Umbilical cord (tissue), 2 donors: ENCODE measurements around the gene DNMT3A. TPM values are rescaled to one million over a fixed set of nuclear protein-coding genes. Genes with fewer than 3 reads are reported as not detected.

ENCODE experiments used
- DNase-seq: peaks from one replicate; pipeline ENCODE4 v3.0.0-alpha.2; 2015; ENCODE audit warnings: low spot score
- total RNA-seq: library from RNA; depleted of rRNA; stranded (reverse); fragments of >200 nt; gene quantifications from one replicate; pipeline ENCODE4 v1.2.3, GENCODE V29; 2014; ENCODE audit warnings: low replicate concordance; ENCODE audit not compliant: insufficient read depth

The DNMT3A gene
- total RNA-seq, 1 donor from 2014 or later: 40.2 TPM

- no peak for DNase-seq
These were observed 31.7 kb upstream of the DNMT3A start for GRCh38 chr2:25373269-25373981.

DNA sequence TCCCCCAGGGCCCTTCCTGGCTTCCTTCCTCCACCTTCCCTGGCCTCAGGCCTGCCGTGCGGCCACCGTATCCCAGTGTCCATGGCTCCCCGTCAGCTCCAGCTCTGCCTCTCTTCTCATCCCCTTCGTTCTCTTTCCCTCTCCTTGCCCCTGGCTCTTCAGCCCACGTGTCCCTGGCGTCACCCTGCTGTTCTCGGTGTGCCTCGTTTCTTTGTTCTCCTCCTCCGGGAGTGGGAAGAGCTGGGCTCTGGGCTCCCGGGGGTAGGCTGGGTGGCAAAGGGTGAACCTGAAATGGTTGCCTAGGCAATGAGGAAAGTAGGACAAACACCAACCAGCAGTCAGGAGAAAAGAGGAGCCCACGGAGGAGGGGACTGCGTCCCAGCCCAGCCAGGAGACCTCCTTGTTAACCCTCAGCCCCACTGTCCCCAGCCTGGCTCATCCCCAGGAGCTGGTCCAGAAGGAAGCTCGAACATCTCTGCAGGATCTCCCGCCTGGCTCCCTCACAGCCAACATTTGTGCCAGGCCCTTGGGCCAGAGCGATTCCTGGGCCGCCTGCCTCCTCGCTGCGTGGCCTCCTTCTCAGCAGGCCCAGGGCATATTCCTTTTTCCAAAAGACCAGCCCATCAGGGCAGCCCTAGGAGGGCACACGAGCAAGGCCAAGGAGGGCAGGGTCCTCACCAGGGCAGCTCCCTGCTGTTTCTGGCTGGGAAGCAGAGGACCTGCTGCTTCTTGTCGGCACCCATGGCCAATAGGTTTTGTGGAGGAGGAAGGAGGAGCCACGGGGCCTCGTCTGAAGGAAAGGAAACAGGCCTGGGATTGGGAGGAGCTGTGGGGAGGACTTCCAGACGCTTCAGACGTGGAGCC lies 30.9 kb upstream of the DNMT3A start:
- no peak for DNase-seq

DNA sequence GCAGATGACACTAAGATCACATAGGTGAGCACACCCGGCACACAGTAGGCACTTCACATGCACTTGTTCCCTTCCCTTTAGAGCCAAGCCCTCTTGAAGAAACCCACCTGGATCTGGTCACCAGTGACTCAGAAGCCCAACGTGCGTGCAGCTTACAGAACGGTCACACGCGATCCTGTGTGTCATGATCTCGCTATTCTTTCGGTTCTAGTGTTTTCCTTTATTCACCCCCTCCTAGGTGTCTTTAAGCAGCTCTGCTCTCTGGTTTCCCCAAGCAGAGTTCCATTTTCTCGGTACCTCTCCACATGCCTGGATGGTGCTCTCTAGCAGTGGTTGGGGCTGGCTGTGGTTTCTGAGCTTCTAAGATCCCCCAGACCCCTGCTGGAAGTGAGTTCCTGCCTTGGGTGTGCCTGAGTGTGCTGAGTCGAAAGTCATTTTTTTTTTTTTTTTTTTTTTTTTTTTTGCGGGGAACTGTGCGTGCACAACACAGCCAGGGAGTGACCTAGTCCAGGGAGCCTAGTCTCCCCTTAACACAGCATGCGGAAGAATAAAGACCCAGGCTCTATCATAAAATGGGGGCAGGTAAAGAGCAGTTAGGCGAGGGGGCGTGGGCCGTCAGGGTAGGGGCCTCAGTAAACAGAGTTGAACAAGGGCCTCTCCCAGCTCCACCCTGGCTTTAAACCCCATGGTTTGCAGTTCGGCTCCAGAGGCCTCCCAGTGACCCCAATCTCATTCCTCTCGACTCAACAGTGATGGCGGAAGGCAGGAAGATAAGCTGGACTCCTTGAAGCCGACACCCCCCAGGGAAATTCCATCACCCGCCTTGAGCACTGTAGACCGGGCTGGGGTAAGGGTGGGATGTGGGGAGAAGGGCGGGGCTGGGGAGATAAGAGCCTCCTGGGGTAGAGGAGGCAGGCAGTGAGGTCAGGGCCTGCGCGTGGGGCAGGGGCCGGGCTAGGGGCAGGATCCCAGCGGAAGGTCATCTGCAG lies 29.8 kb upstream of the DNMT3A start:
- DNase-seq: no peak

DNA sequence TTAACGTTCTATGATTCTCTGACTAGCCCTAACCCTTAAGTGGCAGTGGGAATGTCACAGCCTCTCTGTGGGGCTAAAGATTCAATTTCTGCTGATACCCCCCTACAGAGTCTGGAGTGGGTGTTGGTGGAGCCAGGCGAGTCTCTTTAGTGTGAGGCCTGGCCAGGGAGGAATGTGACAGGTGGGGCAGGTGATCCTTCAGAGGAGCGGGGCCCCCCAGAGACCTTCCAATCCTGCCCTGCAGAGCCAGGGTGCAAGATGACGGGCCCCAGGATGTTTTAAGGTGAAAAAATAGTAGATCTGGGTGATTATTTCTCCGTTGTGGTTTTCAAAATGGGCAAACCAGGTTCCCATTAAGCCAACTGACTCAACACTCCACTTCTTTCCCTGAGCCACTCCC lies 28.2 kb upstream of the DNMT3A start:
- no peak for DNase-seq

GRCh38 chr2:25369439-25369838 lies 27.7 kb upstream of the DNMT3A start:
- DNase-seq: no peak

DNA sequence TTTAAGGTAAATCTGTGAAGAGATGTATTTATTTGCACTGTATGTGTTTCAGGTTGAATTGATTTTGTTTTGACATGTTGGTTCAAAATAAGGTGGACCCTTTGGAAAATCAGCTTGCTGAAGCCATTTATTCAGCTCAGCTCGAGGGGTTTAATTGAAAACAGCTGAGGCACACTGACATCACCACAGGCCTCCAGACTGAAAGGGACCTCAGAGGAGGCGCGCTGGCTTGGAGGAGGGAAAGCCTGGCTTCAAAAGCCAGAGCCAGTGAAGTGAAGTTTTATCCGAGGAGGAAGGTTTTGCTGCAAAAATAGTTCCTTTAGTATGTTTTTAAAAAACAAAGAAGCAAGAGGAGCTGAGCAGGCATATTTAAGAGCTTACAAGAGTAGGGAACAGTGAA lies 26.9 kb upstream of the DNMT3A start:
- peak; percentile 63 for DNase-seq

GRCh38 chr2:25367296-25367695 lies 25.6 kb upstream of the DNMT3A start:
- no peak for DNase-seq

GRCh38 chr2:25366629-25367028 lies 24.9 kb upstream of the DNMT3A start:
- no peak for DNase-seq

DNA sequence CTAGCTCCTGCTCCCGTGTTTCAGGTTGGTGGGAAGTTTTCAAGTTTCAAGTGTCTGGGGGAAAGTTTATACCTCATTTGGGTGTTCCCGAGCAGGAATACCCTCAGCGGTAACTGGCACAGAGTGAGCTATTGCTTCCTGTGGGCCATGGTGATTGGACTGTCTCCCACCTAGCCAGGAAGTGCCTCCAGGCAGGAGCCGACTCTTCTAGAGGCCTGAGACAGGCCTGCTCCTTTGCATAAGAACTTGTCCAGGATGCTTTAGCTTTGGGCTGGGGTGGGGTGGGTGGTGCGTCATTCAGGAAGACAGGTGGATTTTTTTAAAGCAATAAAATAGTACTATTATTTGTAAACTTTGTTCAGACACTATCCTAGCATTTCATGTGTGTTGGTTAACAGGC lies 23.5 kb upstream of the DNMT3A start:
- DNase-seq: no peak

DNA sequence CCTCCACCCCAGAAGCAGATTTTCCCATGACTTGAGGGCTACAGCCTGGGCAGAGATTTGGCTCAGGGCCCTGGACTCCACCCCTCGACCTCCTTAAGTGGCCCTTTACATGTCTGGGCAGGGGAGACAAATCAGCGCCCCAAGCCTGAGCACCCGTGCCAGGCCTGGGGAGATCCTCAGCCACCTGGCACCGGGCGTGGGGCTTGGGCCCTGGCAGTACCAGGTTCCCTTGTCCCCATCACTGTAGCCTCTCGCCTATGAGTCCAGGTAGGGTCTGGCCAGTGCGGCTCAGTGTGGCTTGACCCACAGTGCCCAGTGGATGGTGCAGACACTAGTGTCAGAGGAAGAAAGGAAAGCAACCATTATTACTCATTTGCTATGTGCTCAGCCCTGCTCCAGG lies 22.0 kb upstream of the DNMT3A start:
- no peak for DNase-seq

DNA sequence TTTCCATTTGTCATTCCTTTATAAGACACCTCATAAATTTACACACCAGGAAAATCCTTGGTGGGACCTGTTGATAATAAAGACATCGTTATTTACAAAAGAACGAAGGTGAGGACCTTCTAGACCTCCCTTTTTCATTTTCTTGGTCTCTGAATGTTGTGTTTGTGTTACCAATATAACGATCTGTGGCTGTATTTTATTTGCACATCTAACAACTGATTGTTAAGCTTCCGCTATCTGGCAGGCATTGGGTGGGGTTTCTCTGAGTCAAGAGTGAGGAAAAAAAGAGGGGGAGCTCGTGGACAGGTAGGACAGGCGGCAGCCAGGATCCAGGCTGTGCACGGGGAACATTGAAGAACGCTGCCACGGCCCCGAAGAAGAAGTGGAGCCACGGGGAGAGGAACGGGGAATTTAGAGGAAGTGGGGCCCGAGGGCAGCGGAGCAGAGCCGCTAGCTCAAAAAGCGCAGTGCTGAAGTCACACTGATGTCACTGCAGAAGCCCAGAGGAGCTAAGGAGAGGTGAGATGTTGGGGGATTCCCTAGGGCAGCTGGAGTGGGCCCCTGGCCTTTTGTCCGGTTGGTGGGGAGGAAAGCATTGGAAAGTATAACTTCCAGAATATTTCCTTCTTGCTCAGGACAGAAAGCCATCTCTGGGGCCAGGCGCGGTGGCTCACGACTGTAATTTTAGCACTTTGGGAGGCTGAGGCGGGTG lies 20.9 kb upstream of the DNMT3A start:
- no peak for DNase-seq

DNA sequence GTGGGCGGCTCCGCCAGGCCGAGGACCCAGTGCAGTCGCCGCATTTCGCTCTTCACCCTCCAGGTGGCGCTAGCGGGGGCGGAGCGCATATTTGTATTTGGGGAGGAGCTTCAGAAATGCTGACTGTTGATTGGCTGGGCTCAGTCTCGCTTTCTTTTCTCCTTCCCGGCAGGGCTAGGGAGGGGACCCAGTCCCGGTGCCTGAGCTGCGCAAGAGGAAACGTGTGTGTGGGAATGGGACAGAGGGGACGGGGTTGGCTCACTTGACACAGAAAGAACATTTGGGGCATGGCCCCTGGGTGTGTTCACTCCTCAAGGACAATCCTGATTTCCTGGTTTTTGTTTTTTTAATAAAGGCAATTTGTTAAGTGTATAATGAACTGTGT lies 20.3 kb upstream of the DNMT3A start:
- peak; percentile 95 for DNase-seq

GRCh38 chr2:25361261-25362048 lies 19.7 kb upstream of the DNMT3A start:
- no peak for DNase-seq

- DNase-seq: no peak
These were observed 17.1 kb upstream of the DNMT3A start for GRCh38 chr2:25358836-25359235.

DNA sequence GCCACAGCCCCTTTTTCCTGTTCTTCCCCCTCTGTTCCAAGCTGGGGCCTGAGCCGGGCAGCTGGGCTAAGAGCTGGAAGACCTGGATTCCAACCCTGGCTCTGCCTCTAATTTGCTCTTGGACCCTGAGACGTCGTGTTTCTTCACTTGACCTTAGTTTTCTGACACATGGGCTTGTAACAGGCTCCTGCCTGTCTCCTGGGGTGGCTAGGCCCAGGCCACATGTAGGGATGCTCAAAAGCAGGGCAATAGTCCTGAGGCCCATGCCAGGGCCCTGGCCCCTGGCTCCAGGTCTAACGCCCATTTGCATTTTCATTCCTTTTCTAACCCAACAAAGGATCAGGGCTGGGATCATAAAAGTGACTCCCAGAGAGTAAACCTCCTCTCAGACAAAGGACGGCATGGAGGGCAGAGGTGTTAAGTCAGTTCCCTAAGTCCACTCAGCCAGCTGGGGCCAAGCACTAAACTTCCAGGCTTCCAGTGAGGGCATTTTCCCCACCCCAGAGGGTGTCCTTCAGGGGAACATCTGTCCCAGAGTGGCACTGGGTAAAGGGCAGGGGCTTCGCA lies 16.6 kb upstream of the DNMT3A start:
- no peak for DNase-seq

GRCh38 chr2:25356088-25356487 lies 14.4 kb upstream of the DNMT3A start:
- DNase-seq: no peak

GRCh38 chr2:25355270-25355669 lies 13.5 kb upstream of the DNMT3A start:
- DNase-seq: no peak

DNA sequence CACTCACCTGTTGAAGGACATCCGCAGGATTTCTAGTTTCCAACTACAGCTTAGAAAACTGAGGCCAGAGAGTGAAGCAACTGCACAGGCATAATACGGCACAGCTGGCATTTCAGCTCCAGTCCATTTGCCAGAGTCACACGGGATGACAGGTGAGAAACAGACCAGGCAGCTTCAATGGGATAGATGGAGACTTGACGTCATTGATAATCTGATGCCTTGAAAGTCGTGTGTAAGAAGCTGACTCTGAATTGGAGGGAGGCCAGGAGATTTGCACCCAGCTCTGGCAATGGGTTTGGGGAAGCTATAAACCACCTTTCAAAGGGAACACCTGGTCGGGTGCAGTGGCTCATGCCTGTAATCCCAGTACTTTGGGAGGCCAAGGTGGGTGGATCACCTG lies 12.4 kb upstream of the DNMT3A start:
- no peak for DNase-seq

- no peak for DNase-seq
These were observed 7.7 kb upstream of the DNMT3A start for GRCh38 chr2:25349397-25349796.

GRCh38 chr2:25347846-25348245 lies 6.1 kb upstream of the DNMT3A start:
- no peak for DNase-seq
